H1 (cell line): ENCODE measurements around the gene FBXL17. TPM values are rescaled to one million over a fixed set of nuclear protein-coding genes. Genes with fewer than 3 reads are reported as not detected.

ENCODE experiments used
- CBX8 ChIP-seq: fragments of 300-800, 300-1000 bp; sonication (generic); IDR thresholded peaks from 2 replicates; pipeline ENCODE4 v1.7.1; 2016; ENCODE audit warnings: low read depth, low read length, borderline replicate concordance
- EGR1 ChIP-seq: IDR thresholded peaks from 2 replicates; pipeline ENCODE4 v1.6.1; 2011; ENCODE audit warnings: low read depth, low read length, borderline replicate concordance
- GABPA ChIP-seq: IDR thresholded peaks from 2 replicates; pipeline ENCODE4 v1.6.1; 2011; ENCODE audit warnings: mild to moderate bottlenecking, low read length, moderate library complexity, borderline replicate concordance; ENCODE audit not compliant: insufficient read depth
- KDM1A ChIP-seq: fragments of 200-600, 300-600 bp; sonication (generic); IDR thresholded peaks from 2 replicates; pipeline ENCODE4 v1.7.1; 2016; ENCODE audit warnings: mild to moderate bottlenecking, low read length, borderline replicate concordance
- NRF1 ChIP-seq: IDR thresholded peaks from 2 replicates; pipeline ENCODE4 v1.6.1; 2011; ENCODE audit warnings: mild to moderate bottlenecking, low read depth, low read length, improper control_type of control experiment
- RAD21 ChIP-seq, 2 experiments: IDR thresholded peaks in 1 of 2; conservative IDR thresholded peaks in 1 of 2; 2 replicates each; pipeline ENCODE4 v1.6.1; 2011; ENCODE audit warnings: low read depth in 2 of 2, low read length in 2 of 2, improper control_type of control experiment in 1 of 2, inconsistent platforms in 1 of 2, mild to moderate bottlenecking in 1 of 2, moderate library complexity in 1 of 2
- SRF ChIP-seq: IDR thresholded peaks from 2 replicates; pipeline ENCODE4 v1.6.1; 2011; ENCODE audit warnings: mild to moderate bottlenecking, low read depth, low read length, moderate library complexity
- YY1 ChIP-seq: IDR thresholded peaks from 2 replicates; pipeline ENCODE4 v1.6.1; 2011; ENCODE audit warnings: low read depth, mild to moderate bottlenecking, low read length
- polyA plus RNA-seq, 7 experiments: library from polyadenylated mRNA; depleted of rRNA in 3 of 7; stranded (reverse) in 5 of 7; unstranded in 2 of 7; fragments of >200 nt in 5 of 7; fragments of 200-250 nt in 2 of 7; gene quantifications; 1 replicate in 5 of 7; 2 replicates in 1 of 7; 4 replicates in 1 of 7; pipeline versions ENCODE4 v1.2.1 to v1.2.3, GENCODE V29; 2011 to 2013; ENCODE audit warnings: missing spikeins in 2 of 7, mixed read lengths in 2 of 7
- total RNA-seq: library from RNA; stranded (reverse); fragmentation: NEBNext Ultra II Directional; extraction: Animal tissue kit (Norgen Biotek cat#: 25700); gene quantifications from 2 replicates; pipeline ENCODE4 v1.2.1, GENCODE V29; 2021
- TF ChIP-seq, protein P1 (sequence below): IDR thresholded peaks from 2 replicates; pipeline ENCODE4 v1.6.1; 2011; ENCODE audit warnings: low read length, improper control_type of control experiment

The FBXL17 gene
- total and polyA plus RNA-seq, 2 of the 8 experiments (the other 6 are each of a cell fraction or from before 2014, with no cell fraction given) = 0.35 to 4.3 TPM

- TF ChIP-seq, protein P1, sequence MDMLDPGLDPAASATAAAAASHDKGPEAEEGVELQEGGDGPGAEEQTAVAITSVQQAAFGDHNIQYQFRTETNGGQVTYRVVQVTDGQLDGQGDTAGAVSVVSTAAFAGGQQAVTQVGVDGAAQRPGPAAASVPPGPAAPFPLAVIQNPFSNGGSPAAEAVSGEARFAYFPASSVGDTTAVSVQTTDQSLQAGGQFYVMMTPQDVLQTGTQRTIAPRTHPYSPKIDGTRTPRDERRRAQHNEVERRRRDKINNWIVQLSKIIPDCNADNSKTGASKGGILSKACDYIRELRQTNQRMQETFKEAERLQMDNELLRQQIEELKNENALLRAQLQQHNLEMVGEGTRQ = no peak
- TF ChIP-seq SRF (no peak), GABPA (no peak), NRF1 (no peak), YY1 (no peak), CBX8 (no peak), EGR1 (no peak), RAD21 (IDR thresholded peaks at IDR 0.05 in 1 of 2, conservative IDR thresholded peaks at IDR 0.05 in 1 of 2; ENCODE audit: low read depth in 2 of 2, low read length in 2 of 2) (no peak), KDM1A (no peak)
Measured at GRCh38 chr5:107990881-107991810, 390.8 kb downstream of the FBXL17 start (continued).
